GM11168 (cell line): ENCODE data around the gene CAPG.
"Not testable (repeated sequence)": the region's sequence is repeated elsewhere in the genome, so short reads cannot be mapped to it uniquely, and the experiment has no call there.

Experiments used
- in situ Hi-C: fragments of 300-500 bp; cut with MboI; formaldehyde crosslinking; loops from one replicate; pipeline ENCODE4 v1.12.0; 2022; ENCODE audit warnings: low sequenced_read_pairs; ENCODE audit not compliant: unreplicated experiment

The CAPG gene

GRCh38 chr2:85398426-85399182, 11.6 kb downstream of the CAPG start:
- in situ Hi-C loops: no loop called here

- in situ Hi-C loops: no loop called here
Observed at GRCh38 chr2:85397925-85398331, 12.2 kb downstream of the CAPG start.

GRCh38 chr2:85396531-85397470, 13.4 kb downstream of the CAPG start:
- in situ Hi-C loops: no loop called here

GRCh38 chr2:85395912-85396475, 14.2 kb downstream of the CAPG start:
- in situ Hi-C loops: no loop called here

DNA sequence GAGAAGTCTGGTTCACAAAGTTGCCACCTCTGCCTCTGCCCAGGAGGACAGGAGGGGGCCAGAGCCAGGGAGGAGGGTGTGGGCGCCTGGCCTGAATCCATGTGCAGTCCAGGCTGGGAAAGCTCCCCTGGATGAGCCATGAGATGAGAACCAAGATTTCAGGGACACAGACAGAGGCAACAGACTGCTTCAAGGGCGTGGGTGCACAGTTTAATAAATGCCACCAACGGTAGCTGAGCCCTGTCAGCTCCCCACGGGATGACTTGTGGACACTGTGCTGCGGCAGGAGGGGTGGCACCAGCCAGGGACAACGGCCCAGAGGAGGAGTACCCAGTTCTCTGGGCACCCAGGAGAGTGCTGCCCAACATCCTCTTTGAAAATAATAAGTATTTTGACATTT, 15.2 kb downstream of the CAPG start:
- in situ Hi-C loops: no loop called here

GRCh38 chr2:85394261-85394681, 15.9 kb downstream of the CAPG start:
- in situ Hi-C loops: no loop called here

DNA sequence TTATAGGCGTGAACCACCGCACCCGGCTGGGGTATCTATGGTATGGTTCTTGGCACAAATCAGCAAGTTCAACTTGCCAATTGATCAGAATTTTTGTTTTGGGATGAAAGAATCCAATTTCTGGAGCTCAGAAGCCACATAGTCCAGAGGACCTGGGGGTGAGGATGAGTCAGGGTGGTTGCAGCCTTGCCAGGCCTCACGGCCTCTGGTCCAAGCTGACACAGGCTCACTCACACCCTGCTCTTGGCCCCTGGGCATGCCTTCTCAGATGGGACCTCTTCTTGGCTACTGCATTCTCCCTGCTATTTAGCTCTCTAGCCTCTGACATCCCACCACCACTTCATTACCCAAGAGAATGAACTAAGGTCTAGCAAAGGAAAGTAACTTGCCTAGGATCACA, 16.3 kb downstream of the CAPG start:
- in situ Hi-C loops: no loop called here

DNA sequence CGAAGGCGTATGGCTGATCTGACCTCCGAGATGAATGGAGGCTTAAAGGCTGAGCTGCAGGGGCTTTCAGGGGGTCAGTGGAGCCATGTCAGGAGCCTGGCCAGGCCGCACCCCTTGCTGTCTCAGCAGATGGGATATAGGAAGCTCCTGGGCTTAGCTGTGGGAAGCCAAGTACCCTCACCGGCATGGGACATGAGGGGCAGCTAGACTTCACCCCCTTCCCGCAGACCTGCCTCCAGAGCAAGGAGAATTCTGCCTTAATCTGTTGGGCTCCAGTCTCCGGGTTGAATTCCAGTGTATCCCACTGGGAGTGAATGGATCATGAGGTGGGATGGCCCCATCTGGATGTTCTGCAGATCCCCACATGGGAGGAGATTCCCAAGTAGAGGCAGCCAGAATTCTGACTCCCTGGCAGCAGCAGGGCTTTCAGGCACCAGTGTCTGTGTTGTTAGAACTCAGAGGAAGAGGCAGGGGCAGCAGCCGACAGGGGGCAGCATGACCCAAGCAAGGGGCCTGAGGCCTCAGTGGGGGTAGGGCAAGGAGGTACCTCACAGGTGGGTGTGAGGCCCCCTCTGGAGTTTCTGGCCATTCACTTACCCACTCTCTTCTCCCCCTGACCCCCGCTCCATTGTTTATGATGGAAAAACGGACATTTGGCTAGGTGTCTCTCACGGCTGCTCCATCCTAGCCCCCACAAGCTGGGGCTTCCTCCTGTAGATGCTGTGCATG, 19.1 kb downstream of the CAPG start:
- in situ Hi-C loops: no loop called here

DNA sequence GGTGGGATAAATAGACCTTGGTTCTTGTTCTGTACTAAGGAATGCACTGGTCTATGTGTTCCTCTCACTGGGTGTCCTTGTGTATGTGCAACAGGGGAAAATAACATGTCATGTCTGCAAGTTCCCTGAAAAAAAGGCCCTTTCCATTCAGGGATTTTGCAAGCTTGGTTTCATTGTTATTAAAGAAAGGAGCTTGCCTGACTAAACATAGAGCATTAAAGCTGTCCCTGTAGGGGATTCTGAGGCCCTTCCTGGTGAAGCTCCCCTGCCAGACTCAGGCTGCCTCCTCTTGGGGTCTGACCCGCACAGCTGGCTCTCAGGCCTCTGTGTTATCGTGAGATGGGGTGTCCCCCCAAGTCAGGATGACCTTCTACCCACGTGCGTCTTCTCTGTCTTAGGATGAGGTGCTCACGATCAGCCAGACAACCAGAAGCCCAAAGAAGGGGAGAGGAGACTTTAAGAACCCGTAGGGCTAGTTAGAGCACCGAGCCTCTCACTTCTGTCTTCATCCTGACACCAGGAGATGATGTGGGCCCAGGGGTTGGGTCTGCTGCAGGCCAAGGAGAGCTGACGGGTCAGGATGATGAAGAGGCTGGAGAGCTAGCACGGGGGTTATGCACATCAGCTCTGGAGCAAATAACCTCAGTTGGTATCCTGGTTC, 21.2 kb downstream of the CAPG start:
- in situ Hi-C loops: no loop called here

- in situ Hi-C loops: no loop called here
Observed at GRCh38 chr2:85387754-85388153, 22.4 kb downstream of the CAPG start.

- in situ Hi-C loops: no loop called here
Observed at GRCh38 chr2:85385746-85386145, 24.4 kb downstream of the CAPG start.

- in situ Hi-C loops: no loop called here
Observed at GRCh38 chr2:85383850-85384249, 26.3 kb downstream of the CAPG start.

- in situ Hi-C loops: not testable (repeated sequence)
Observed at GRCh38 chr2:85383151-85383550, 27.0 kb downstream of the CAPG start.

- in situ Hi-C loops: no loop called here
Observed at GRCh38 chr2:85380048-85380447, 30.1 kb downstream of the CAPG start.

- in situ Hi-C loops: no loop called here
Observed at GRCh38 chr2:85378257-85378656, 31.9 kb downstream of the CAPG start.

DNA sequence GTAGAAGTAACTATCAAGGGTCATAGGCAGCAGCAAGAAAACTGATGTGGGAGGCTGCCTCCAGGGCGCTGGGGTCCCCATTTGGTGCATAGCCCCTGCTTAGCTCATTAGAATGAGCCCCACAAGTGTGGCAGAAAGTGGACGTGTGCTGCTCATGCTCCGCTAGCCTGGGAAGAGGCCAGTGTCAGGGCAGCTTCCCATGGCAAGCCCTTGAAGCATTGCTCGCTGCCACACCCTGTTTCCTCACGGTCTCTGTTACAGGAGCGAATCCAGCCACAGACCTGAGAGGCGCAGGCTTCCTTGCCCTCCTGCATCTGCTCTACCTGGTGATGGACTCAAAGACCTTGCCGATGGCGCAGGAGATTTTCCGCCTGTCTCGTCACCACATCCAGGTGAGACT, 33.1 kb downstream of the CAPG start:
- in situ Hi-C loops: no loop called here

- in situ Hi-C loops: no loop called here
Observed at GRCh38 chr2:85376291-85377065, 33.7 kb downstream of the CAPG start.

DNA sequence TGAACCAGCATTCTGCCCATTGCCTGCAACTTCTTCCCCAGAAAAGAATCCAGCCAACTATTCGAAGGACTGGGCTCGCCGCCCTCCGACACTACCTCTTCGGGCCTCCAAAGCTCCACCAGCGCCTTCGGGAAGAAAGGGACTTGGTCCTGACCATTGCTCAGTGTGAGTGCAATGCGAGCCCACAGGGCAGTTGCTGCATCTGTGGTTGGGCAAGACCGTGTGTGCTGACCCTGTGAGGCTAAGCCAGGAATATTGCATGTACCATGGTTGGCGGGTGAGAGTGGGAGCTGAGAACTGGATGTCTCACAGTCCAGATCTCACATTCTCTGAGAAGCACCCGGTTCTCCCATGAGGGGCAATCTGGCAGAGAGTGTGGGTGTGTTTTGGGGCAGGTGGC, 39.1 kb downstream of the CAPG start:
- in situ Hi-C loops: no loop called here

DNA sequence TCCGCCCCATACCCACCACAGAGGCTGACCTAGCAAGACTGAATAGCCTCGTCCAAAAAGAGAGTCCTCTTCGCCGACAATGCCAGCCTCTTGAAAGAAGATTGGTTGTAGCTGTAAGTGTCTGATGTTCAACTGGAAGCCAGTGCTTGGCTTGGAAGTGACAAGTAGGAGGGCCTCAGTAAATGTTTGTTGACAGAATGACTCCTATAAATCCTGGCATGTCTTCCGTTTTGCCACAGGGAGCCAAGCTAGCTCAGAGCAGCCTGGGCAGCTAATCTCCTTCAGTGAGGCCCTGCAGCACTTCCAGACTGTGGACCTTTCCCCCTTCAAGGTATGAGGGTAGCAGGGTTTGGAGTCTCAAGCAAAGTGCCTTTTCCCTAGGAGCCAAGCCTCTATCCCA, 40.7 kb downstream of the CAPG start:
- in situ Hi-C loops: no loop called here
